ENCODE data around the gene TMEM59L. TPM values are rescaled to one million over a fixed set of nuclear protein-coding genes. Genes with fewer than 3 reads are reported as not detected.

The TMEM59L gene
- total and polyA plus RNA-seq, 11 donors: 0.50 to 5.1 (median 1.1) TPM

GRCh38 chr19:18669883-18670282 is 57.2 kb downstream of the TMEM59L start:
- Histone ChIP-seq H3K4me3 (no peak overlapping the region), H3K27me3 (no peaks in the 10 kb centered on the region), H3K27ac (no peak overlapping the region), H3K9me3 (no peaks in the 10 kb centered on the region), H3K36me3 (peaks cover 0 to 49% (median 24%) of the 10 kb centered on the region in 9 donors), H3K4me1 (peaks cover 0 to 32% (median 6%) of the 10 kb centered on the region in 12 donors)
- DNase-seq (no peak), ATAC-seq (no peak)
- WGBS, 4 donors: 89 to 95% (median 92%) methylated on average over 11 of the region's 11 CpGs
- intact Hi-C loops (cut with DNase I): loop anchor here in 5 of 10 donors (5.0 to 10.0 kb wide), 5 partner anchors 73 to 225 kb away; no protein-coding TSS in a partner anchor
- TF ChIP-seq CTCF (IDR thresholded peaks at IDR 0.05) (no peak), POLR2A (IDR thresholded peaks at IDR 0.05) (no peak)

GRCh38 chr19:18670312-18670711 is 57.6 kb downstream of the TMEM59L start:
- intact Hi-C loops (cut with DNase I): loop anchor here in 5 of 10 donors (5.0 to 10.0 kb wide), 5 partner anchors 73 to 226 kb away; no protein-coding TSS in a partner anchor
- ATAC-seq (no peak), DNase-seq (no peak)
- H3K4me3 ChIP-seq: no peak overlapping the region
- 86 to 91% (median 89%) methylated on average over 13 of the region's 13 CpGs for WGBS, 4 donors
- no peaks in the 10 kb centered on the region for H3K9me3 ChIP-seq
- TF ChIP-seq CTCF (IDR thresholded peaks at IDR 0.05): no peak
- no peak for TF ChIP-seq POLR2A (IDR thresholded peaks at IDR 0.05)
- no peak overlapping the region for H3K27ac ChIP-seq
- peaks cover 0 to 32% (median 6%) of the 10 kb centered on the region in 12 donors for H3K4me1 ChIP-seq
- peaks cover 0 to 46% (median 24%) of the 10 kb centered on the region in 9 donors for H3K36me3 ChIP-seq
- no peaks in the 10 kb centered on the region for H3K27me3 ChIP-seq

Other genes with a start within 250 kb of the TMEM59L start
- gene GDF15, start 226.7 kb upstream of the TMEM59L start, total RNA-seq: 1 to 10 TPM in 4 of 9 donors, under 1 TPM in 5; 0.69 to 5.7 (median 0.99) TPM
- under 1 TPM; 0.33 to 0.50 TPM for gene GDF15, start 226.7 kb upstream of the TMEM59L start, polyA plus RNA-seq
- gene LRRC25, start 215.2 kb upstream of the TMEM59L start, total RNA-seq: 10 to 100 TPM in 2 of 9 donors, 1 to 10 TPM in 6, under 1 TPM in 1; 0.83 to 33.0 (median 3.1) TPM
- 1 to 10 TPM in 1 of 2 donors, under 1 TPM in 1; 0.88 to 2.8 TPM for gene LRRC25, start 215.2 kb upstream of the TMEM59L start, polyA plus RNA-seq
- 10 to 100 TPM; 23.5 to 89.8 (median 29.4) TPM for gene SSBP4, start 193.5 kb upstream of the TMEM59L start, total RNA-seq
- gene SSBP4, start 193.5 kb upstream of the TMEM59L start, polyA plus RNA-seq: 10 to 100 TPM; 29.1 to 37.3 TPM
- 10 to 100 TPM; 17.6 to 60.6 (median 24.0) TPM for gene ISYNA1, start 174.7 kb upstream of the TMEM59L start, total RNA-seq
- gene ISYNA1, start 174.7 kb upstream of the TMEM59L start, polyA plus RNA-seq: 10 to 100 TPM; 14.0 to 52.6 TPM
- gene ELL, start 90.8 kb upstream of the TMEM59L start, total RNA-seq: 10 to 100 TPM in 4 of 9 donors, 1 to 10 TPM in 5; 5.9 to 17.8 (median 9.1) TPM
- gene ELL, start 90.8 kb upstream of the TMEM59L start, polyA plus RNA-seq: 1 to 10 TPM; 6.2 to 7.3 TPM
- 100 to 1,000 TPM; 136 to 353 (median 157) TPM for gene FKBP8, start 69.3 kb upstream of the TMEM59L start, total RNA-seq
- 100 to 1,000 TPM; 142 to 270 TPM for gene FKBP8, start 69.3 kb upstream of the TMEM59L start, polyA plus RNA-seq
- 100 to 1,000 TPM in 1 of 9 donors, 10 to 100 TPM in 8; 36.1 to 116 (median 46.7) TPM for gene KXD1, start 55.0 kb upstream of the TMEM59L start, total RNA-seq
- gene KXD1, start 55.0 kb upstream of the TMEM59L start, polyA plus RNA-seq: 100 to 1,000 TPM in 1 of 2 donors, 10 to 100 TPM in 1; 36.9 to 106 TPM
- gene UBA52, start 41.0 kb upstream of the TMEM59L start, total RNA-seq: 100 to 1,000 TPM; 336 to 944 (median 761) TPM
- 100 to 1,000 TPM; 675 to 716 TPM for gene UBA52, start 41.0 kb upstream of the TMEM59L start, polyA plus RNA-seq
- gene REX1BD, start 24.1 kb upstream of the TMEM59L start, total RNA-seq: 100 to 1,000 TPM in 2 of 9 donors, 10 to 100 TPM in 7; 42.9 to 205 (median 68.2) TPM
- 100 to 1,000 TPM in 1 of 2 donors, 10 to 100 TPM in 1; 46.8 to 101 TPM for gene REX1BD, start 24.1 kb upstream of the TMEM59L start, polyA plus RNA-seq
- 10 to 100 TPM in 4 of 9 donors, 1 to 10 TPM in 5; 2.8 to 60.5 (median 9.9) TPM for gene CRLF1, start 6.1 kb upstream of the TMEM59L start, total RNA-seq
- gene CRLF1, start 6.1 kb upstream of the TMEM59L start, polyA plus RNA-seq: 10 to 100 TPM; 50.2 to 64.0 TPM
- 10 to 100 TPM in 1 of 9 donors, 1 to 10 TPM in 8; 4.6 to 11.4 (median 6.8) TPM for gene KLHL26, start 24.2 kb downstream of the TMEM59L start, total RNA-seq
- gene KLHL26, start 24.2 kb downstream of the TMEM59L start, polyA plus RNA-seq: 1 to 10 TPM; 2.8 to 4.9 TPM
- 10 to 100 TPM in 2 of 9 donors, 1 to 10 TPM in 7; 3.8 to 10.2 (median 8.2) TPM for gene CRTC1, start 70.8 kb downstream of the TMEM59L start, total RNA-seq
- 1 to 10 TPM; 4.4 to 6.4 TPM for gene CRTC1, start 70.8 kb downstream of the TMEM59L start, polyA plus RNA-seq
- 1 to 10 TPM in 3 of 9 donors, under 1 TPM in 5, not detected in 1; 0.16 to 2.7 (median 0.60) TPM for gene COMP, start 178.4 kb downstream of the TMEM59L start, total RNA-seq
- gene COMP, start 178.4 kb downstream of the TMEM59L start, polyA plus RNA-seq: under 1 TPM; 0.11 to 0.53 TPM
- gene UPF1, start 219.1 kb downstream of the TMEM59L start, total RNA-seq: 10 to 100 TPM; 27.5 to 84.4 (median 40.2) TPM
- 10 to 100 TPM; 33.4 to 34.3 TPM for gene UPF1, start 219.1 kb downstream of the TMEM59L start, polyA plus RNA-seq

Data from heart left ventricle (tissue), 16 donors.